Lower lobe of right lung (tissue), 2 donors: ENCODE results near the gene NCAPG2. TPM values are rescaled to one million over a fixed set of nuclear protein-coding genes. Genes with fewer than 3 reads are reported as not detected.

Experiments
- ATAC-seq, 2 donors: fragments of 200-7000 bp; cut with Tn5 transposase; one replicate each; pipeline ENCODE4 v1.9.1; 2020 to 2022; ENCODE audit warnings: mild to moderate bottlenecking in 2 of 2, moderate library complexity in 2 of 2
- DNase-seq: peaks from one replicate; pipeline ENCODE4 v3.0.0-alpha.2; 2020
- H3K27ac ChIP-seq: fragments of 200-600 bp; one replicate; pipeline ENCODE4 v1.8.0; 2022
- H3K27me3 ChIP-seq: fragments of 200-600 bp; one replicate; pipeline ENCODE4 v1.8.0; 2022; ENCODE audit warnings: low read depth
- H3K36me3 ChIP-seq: fragments of 200-600 bp; one replicate; pipeline ENCODE4 v1.8.0; 2022; ENCODE audit warnings: mild to moderate bottlenecking
- H3K4me1 ChIP-seq: fragments of 200-600 bp; one replicate; pipeline ENCODE4 v1.8.0; 2022
- H3K4me3 ChIP-seq: fragments of 200-600 bp; one replicate; pipeline ENCODE4 v1.8.0; 2022; ENCODE audit warnings: mild to moderate bottlenecking
- H3K9me3 ChIP-seq: fragments of 200-600 bp; one replicate; pipeline ENCODE4 v1.8.0; 2022
- CTCF ChIP-seq: fragments of 200-600 bp; IDR thresholded peaks from one replicate; pipeline ENCODE4 v1.8.0; 2022; ENCODE audit warnings: antibody characterized with exemption, mild to moderate bottlenecking
- intact Hi-C: fragments of 100-400 bp; cut with DNase I; formaldehyde crosslinking; loops from one replicate; pipeline ENCODE4 v1.11.0; 2022
- total RNA-seq: library from RNA; stranded (reverse); fragmentation: NEBNext Ultra II Directional; extraction: Animal tissue kit (Norgen Biotek cat#: 25700); gene quantifications from one replicate; pipeline ENCODE4 v1.2.1, GENCODE V29; 2021
- donor health status: DM: no; HTN: yes; CAD: no; lungs with severe emphysema.

The NCAPG2 gene
- total RNA-seq, 1 donor from 2014 or later = 10.0 TPM

- Histone ChIP-seq H3K36me3 (peaks cover 15% of the 10 kb centered on the region), H3K4me3 (no peak overlapping the region), H3K27me3 (no peaks in the 10 kb centered on the region), H3K9me3 (no peaks in the 10 kb centered on the region), H3K27ac (no peak overlapping the region), H3K4me1 (no peaks in the 10 kb centered on the region)
- no peak for ATAC-seq
- no peak for DNase-seq
- intact Hi-C loops = no loop called here
- no peak for TF ChIP-seq CTCF
These were observed 25.2 kb upstream of the NCAPG2 start for GRCh38 chr7:158729646-158730382.

GRCh38 chr7:158728911-158729645 lies 24.5 kb upstream of the NCAPG2 start:
- no peaks in the 10 kb centered on the region for H3K9me3 ChIP-seq
- ATAC-seq (no peak), DNase-seq (no peak)
- no peaks in the 10 kb centered on the region for H3K27me3 ChIP-seq
- H3K36me3 ChIP-seq = peaks cover 8% of the 10 kb centered on the region
- no peak for TF ChIP-seq CTCF
- H3K4me1 ChIP-seq = no peaks in the 10 kb centered on the region
- no peak overlapping the region for H3K27ac ChIP-seq
- H3K4me3 ChIP-seq = no peak overlapping the region
- intact Hi-C loops = no loop called here

GRCh38 chr7:158727690-158728089 lies 23.1 kb upstream of the NCAPG2 start:
- H3K27me3 ChIP-seq = no peaks in the 10 kb centered on the region
- intact Hi-C loops = no loop called here
- H3K9me3 ChIP-seq = no peaks in the 10 kb centered on the region
- no peak for TF ChIP-seq CTCF
- H3K27ac ChIP-seq = no peak overlapping the region
- no peaks in the 10 kb centered on the region for H3K36me3 ChIP-seq
- H3K4me3 ChIP-seq = no peak overlapping the region
- ATAC-seq (no peak), DNase-seq (no peak)
- no peaks in the 10 kb centered on the region for H3K4me1 ChIP-seq

GRCh38 chr7:158726277-158726807 lies 21.7 kb upstream of the NCAPG2 start:
- H3K9me3 ChIP-seq = no peaks in the 10 kb centered on the region
- H3K27me3 ChIP-seq = no peaks in the 10 kb centered on the region
- no peak overlapping the region for H3K4me3 ChIP-seq
- intact Hi-C loops = no loop called here
- ATAC-seq = no peak
- H3K27ac ChIP-seq = no peak overlapping the region
- no peaks in the 10 kb centered on the region for H3K4me1 ChIP-seq
- TF ChIP-seq CTCF = no peak
- H3K36me3 ChIP-seq = no peaks in the 10 kb centered on the region
- no peak for DNase-seq

GRCh38 chr7:158725506-158725800 lies 20.8 kb upstream of the NCAPG2 start:
- Histone ChIP-seq H3K9me3 (no peaks in the 10 kb centered on the region), H3K36me3 (no peaks in the 10 kb centered on the region), H3K4me3 (no peak overlapping the region), H3K27me3 (no peaks in the 10 kb centered on the region), H3K4me1 (no peaks in the 10 kb centered on the region), H3K27ac (no peak overlapping the region)
- DNase-seq (no peak), ATAC-seq (no peak)
- no peak for TF ChIP-seq CTCF
- intact Hi-C loops = no loop called here
